HG02885 (cell line): ENCODE results near the gene ALG11.

ENCODE experiments used
- ATAC-seq: cut with Tn5 transposase; IDR thresholded peaks from one replicate; pipeline ENCODE4 v1.9.1; 2021; ENCODE audit warnings: mild to moderate bottlenecking; ENCODE audit not compliant: unreplicated experiment, poor library complexity

The ALG11 gene

DNA sequence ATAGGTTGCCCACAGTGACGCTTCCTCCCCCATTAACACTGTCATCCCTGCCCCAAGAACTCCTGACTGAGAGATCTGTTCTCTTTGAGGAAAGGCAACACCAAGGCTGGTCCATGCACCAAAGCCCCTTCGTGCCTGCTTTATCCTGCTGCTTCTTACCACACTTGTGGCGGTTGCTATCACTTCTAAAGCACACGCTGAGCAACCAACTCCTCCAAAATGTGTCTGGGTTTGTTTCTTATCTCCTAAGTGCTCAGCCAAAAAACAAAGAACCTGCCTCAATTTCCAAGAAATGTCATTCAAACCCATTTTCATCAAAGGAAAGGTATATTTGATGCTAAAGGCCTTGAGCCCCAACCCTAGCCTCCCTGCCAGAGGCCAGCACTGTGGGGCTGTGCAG is 15.6 kb upstream of the ALG11 start:
- no peak for ATAC-seq

GRCh38 chr13:51997186-51997585 is 15.0 kb upstream of the ALG11 start:
- no peak for ATAC-seq

DNA sequence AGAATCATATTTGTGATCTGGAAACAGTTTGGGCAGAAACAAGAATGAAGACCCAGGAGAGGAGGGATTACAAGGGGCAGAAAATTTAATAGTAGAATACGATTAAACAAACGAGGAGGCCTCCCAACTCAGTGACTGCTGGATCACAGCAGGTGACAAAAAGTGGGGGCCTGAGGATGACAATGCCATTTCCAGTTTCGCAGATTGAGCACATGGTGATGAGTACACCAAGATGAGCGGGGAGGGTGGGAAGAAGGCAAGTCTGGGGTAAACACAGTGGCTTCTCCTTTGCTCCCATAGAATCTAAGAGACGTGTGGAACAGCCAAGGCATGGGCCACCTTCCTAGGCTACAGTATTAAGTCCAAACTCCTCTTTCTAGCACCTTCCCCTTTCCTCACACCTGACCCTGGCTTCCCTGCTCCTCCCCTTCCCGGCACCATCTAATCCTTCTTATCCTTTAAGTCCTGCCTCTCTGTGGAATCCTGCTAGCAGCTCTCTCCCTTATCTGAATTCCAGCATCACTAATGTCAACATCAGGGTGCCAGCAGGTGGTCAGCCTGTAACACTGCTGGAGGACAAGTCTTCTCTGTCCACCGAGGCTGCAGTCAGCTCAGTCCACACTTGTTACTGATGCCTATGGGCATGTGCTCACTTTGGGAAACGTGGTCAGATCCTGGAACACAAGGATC is 14.4 kb upstream of the ALG11 start:
- no peak for ATAC-seq

- ATAC-seq = no peak
These were observed 13.3 kb upstream of the ALG11 start for GRCh38 chr13:51998723-51999509.

- ATAC-seq = no peak
These were observed 12.7 kb upstream of the ALG11 start for GRCh38 chr13:51999510-51999911.

DNA sequence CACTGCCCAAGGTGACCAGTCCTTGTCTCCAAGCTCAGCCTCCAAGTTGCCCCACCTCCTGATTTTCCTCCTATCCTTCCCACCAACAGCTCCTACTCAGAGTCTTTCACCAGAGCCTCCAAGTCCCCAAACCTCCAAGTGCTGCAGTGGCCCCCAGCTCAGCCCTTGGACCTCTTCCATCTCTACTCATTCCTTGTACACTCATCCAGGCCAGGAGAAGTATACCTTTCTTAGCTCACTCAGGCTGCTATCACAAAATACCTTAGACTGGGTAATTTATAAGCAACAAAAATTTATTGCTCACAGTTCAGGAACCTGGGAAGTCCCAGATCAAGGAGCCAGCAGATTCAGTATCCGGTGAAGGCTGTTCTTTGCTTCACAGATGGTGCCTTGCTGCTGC is 12.3 kb upstream of the ALG11 start:
- no peak for ATAC-seq

DNA sequence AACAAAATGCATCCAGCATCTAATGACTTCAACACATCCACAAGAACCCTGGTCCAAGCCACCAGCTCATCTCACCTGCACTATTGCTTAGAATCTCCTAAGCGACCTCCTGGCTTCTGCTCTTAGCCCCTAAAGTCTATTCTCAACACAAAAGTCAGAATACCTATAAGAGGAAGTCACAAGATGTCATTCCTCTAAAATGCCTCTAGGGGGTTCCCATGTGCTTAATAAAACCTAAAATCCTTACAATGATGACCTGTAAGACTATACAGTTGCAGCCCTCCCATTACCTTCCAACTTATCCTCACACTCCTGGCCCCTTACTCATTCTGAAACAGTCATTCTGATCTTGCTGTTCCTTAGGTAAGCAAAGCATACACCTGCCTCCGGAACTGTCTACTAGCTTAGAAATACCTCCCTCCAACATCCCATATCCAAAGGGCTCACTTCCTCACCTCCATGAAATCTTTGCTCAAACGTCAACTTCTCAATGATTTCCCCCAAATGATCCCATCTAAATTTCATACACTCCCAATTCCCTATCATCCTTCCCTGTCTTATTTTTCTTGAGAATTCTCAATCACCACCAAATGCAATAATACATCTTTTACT is 11.0 kb upstream of the ALG11 start:
- ATAC-seq = peak; percentile 88

GRCh38 chr13:52002361-52002760 is 9.8 kb upstream of the ALG11 start:
- ATAC-seq = no peak

- ATAC-seq = no peak
These were observed 8.7 kb upstream of the ALG11 start for GRCh38 chr13:52003541-52003940.

DNA sequence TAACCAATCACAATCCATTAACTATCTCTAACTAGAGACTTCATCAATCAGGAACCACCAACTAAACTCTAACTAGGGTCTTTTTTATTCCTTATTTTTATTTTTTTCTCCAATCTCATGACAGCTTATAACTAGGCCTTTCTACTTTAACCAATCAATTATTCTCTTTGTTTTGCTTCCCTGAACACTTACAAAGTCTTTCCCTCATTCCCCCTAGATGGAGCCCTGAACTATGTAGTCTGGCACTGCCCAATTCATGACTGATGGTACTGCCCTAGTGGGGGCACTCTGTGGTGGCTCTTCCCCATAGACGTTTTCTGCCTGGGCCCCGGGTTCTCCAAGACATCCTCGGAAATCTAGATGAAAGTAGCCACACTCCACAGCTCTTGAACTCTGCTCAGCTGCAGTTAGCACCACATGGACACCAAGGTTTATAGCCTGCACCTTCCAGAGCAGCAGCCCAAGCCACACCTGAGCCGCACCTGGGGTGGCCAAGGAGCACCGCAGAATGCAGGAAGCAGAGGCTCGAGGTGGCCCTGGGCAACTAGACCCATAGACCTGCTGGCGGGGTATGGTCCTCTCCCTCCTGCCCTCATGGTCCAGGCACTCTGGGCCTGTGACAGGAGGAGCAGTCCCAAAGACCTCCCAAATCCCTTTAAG is 7.6 kb upstream of the ALG11 start:
- ATAC-seq = no peak

DNA sequence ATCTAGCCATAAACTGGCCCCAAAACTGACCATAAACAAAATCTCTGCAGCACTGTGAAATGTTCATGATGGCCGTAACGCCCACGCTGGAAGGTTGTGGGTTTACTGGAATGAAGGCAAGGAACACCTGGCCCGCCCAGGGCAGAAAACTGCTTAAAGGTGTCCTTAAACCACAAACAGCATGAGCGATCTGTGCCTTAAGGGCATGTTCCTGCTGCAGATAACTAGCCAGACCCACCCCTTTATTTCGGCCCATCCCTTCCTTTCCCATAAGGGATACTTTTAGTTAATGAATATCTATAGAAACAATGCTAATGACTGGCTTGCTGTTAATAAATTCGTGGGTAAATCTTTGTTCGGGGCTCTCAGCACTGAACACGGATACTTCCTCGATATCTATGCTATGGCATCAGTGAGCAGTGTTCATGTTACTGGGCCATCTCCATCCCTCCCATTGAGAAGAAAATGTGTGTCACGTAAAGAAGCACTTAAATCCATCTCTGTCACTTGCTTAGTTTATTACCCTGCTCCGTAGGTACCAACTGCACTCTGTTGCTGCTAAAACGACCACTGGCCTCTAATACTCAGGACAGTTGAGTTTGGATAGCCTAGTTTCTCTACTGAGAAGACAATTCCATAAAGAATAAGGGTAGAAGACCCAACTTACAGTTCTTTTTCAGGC is 6.2 kb upstream of the ALG11 start:
- ATAC-seq = no peak

DNA sequence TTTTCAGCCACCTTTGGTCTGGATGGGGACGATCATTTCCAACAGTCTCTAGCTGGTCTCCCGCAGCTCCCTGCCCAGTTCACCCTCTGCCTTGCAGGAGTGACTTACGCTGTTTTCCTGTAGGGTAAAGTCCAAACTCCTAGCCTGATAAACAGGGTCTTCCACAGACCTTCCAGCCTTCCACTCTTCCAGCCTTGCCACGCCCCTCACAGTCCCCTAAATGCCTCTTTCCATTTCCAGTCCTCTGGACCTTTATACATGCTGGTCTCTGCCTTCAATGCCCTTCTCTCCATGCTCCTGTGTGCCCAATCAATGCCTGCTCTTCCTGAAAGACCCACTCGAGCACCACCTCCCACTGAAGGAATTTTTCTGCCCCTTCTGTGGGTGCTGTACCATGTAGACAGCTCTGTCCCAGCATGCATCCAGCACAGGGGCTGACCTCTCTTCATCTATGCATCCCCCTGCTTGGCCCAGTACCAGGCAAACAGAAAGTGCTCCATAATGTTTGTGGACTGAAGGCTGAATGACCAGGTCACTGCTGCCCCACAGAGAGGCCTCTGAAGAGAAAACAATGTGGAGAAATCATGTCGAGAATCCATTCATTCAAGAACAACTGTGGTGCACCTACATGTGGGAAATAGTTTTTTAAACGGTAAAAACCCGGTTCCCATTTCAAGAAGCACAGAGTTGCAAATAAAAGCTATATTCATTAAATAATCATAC is 5.5 kb upstream of the ALG11 start:
- ATAC-seq = no peak

DNA sequence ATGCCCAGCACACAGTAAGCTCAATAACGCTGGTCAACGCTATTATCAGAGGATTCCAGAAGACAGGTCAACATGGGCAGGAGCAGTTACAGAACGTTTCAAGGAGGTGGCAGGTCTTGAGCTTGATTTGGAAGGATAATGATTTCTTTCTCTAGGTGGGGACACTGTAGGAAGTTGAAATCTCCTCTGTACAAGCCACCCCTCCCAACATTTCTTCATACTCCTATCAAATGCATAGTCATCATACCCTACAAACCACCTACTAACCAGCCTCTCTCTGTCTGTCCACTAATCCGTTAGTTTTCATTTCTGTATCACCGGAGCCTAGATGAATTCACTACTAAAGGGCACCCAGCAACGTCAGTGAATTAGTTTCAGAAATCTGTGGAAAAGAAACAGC is 2.3 kb upstream of the ALG11 start:
- ATAC-seq = no peak

- ATAC-seq = peak; percentile 9
These were observed 1.1 kb upstream of the ALG11 start, which contains the start of gene ATP7B for GRCh38 chr13:52010890-52011631. Gene ATP7B, minus strand, starts transcription at chr13:52011450. Its CDS starts 113 bp downstream, at chr13:52011337.

GRCh38 chr13:52012512-52012836 is 276 bp downstream of the ALG11 start:
- ATAC-seq = no peak

DNA sequence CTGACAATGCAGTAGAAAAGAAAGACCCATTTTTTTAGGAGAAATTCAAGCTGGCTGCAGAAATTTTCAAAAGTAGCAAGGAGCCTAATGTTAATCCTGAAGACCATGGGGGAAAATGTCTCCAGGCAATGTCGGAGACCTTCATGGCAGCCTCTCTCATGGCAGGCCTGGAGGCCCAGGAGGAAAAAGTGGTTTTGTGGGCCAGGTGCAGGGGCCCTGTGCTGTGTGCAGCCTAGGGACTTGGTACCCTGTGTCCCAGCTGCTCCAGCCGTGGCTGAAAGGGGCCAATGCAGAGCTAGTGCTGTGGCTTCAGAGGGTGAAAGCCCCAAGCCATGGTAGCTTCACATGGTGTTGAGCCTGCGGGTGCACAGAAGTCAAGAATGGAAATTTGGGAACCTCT is 4.1 kb downstream of the ALG11 start:
- no peak for ATAC-seq

- ATAC-seq = no peak
These were observed 8.0 kb downstream of the ALG11 start for GRCh38 chr13:52020191-52020590.

DNA sequence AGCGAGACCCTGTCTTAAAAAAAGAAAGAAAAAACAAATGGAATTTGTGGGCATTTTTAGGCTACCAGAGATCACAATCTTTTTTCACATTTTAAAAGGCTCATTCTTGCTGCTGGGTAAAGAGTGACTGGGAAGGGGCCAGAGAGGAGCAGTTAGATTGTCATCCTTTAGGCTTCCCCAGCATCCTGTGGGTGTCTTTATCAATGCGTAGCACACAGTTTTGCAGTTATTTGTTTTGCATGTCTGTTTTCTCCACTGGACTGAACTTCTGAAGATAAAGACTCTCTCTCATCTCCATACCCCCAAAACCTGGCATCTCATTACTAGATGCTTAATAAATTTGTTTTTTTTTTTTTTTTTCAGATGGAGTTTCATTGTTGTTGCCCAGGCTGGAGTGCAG is 10.2 kb downstream of the ALG11 start:
- no peak for ATAC-seq

DNA sequence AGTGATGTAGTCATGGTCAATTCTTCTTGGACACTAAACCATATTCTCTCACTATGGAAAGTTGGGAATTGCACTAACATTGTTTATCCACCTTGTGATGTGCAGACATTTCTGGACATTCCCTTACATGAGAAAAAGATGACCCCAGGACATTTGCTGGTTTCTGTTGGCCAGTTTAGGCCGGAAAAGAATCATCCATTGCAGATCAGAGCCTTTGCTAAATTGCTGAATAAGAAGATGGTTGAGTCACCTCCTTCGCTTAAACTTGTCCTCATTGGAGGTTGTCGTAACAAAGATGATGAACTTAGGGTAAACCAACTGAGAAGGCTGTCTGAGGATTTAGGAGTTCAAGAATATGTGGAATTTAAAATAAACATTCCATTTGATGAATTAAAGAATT is 12.3 kb downstream of the ALG11 start, which contains the start of gene UTP14C:
Gene UTP14C (plus strand): TSS at position 211 of the 400 bp plus-strand sequence. CDS start 4,114 bp downstream, outside the sequence.
- ATAC-seq = no peak
